NCI-H2196 (cell line): ENCODE results near the gene HNRNPUL1.

ENCODE experiments used
- DNase-seq: peaks from one replicate; lab custom pipeline; 2025; ENCODE audit not compliant: unreplicated experiment; lab: John Stamatoyannopoulos, UW

The HNRNPUL1 gene

GRCh38 chr19:41233748-41234240 is 30.4 kb upstream of the HNRNPUL1 start:
- no peak for DNase-seq

GRCh38 chr19:41234512-41235168 is 29.5 kb upstream of the HNRNPUL1 start:
- no peak for DNase-seq

GRCh38 chr19:41235480-41235879 is 28.7 kb upstream of the HNRNPUL1 start:
- DNase-seq: no peak

GRCh38 chr19:41238244-41238643 is 25.9 kb upstream of the HNRNPUL1 start:
- DNase-seq: no peak

GRCh38 chr19:41239363-41239762 is 24.8 kb upstream of the HNRNPUL1 start:
- DNase-seq: no peak

GRCh38 chr19:41239961-41240574 is 24.1 kb upstream of the HNRNPUL1 start:
- no peak for DNase-seq

- no peak for DNase-seq
These were observed 22.3 kb upstream of the HNRNPUL1 start for GRCh38 chr19:41241859-41242258.

GRCh38 chr19:41244117-41244516 is 20.1 kb upstream of the HNRNPUL1 start:
- DNase-seq: no peak

GRCh38 chr19:41245843-41246242 is 18.3 kb upstream of the HNRNPUL1 start:
- DNase-seq: no peak

- no peak for DNase-seq
These were observed 15.3 kb upstream of the HNRNPUL1 start for GRCh38 chr19:41248895-41249294.

- no peak for DNase-seq
These were observed 14.3 kb upstream of the HNRNPUL1 start for GRCh38 chr19:41249707-41250423.

GRCh38 chr19:41253660-41254059 is 10.5 kb upstream of the HNRNPUL1 start:
- no peak for DNase-seq

GRCh38 chr19:41255171-41255570 is 9.0 kb upstream of the HNRNPUL1 start:
- DNase-seq: no peak

- no peak for DNase-seq
These were observed 2.5 kb upstream of the HNRNPUL1 start for GRCh38 chr19:41261474-41262190.

GRCh38 chr19:41263042-41263849 is 926 bp upstream of the HNRNPUL1 start:
- DNase-seq: peak; percentile 84

GRCh38 chr19:41264581-41265394 is 616 bp downstream of the HNRNPUL1 start:
- DNase-seq: peak; percentile 31

- DNase-seq: no peak
These were observed 1.4 kb downstream of the HNRNPUL1 start for GRCh38 chr19:41265395-41266153.

GRCh38 chr19:41269055-41269454 is 4.9 kb downstream of the HNRNPUL1 start:
- no peak for DNase-seq

- no peak for DNase-seq
These were observed 5.4 kb downstream of the HNRNPUL1 start for GRCh38 chr19:41269571-41269970.
